ENCODE data around the gene CLDN20. TPM values are rescaled to one million over a fixed set of nuclear protein-coding genes. Genes with fewer than 3 reads are reported as not detected.

CLDN20 gene
- total and polyA plus RNA-seq, 10 of the 15 experiments (the other 5 are each of a cell fraction or from before 2014, with no cell fraction given): 0.13 to 0.23 TPM; not detected in 8

DNA sequence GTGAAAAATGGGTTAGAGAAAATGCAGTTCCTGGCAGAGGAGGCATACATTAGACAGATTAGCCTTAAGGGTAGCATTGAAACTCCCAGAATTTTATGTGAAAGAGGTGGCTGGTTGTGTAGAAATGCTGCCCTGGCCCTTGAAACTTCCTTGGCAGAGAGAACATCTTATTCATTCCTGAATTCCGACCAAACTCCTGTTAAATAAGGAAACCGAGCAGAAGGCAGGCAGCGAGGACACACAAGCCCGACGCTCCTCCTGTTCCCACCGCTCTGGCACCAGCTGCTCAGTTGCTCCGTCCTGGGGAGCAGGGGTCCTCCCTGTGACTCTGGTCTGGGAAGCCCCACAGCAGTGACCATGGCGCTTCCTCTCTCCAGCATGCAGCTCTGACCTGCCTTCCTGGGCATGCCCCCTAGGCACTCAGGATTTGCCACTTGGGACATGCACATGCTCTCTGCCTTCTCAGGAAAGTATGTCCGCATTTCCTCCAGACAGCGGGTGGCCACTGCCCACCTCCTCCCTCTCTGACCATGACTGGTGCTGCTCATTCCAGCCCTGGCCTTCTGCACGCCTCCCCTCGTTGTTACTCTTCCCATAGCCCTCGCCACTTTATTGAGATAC lies 35.2 kb upstream of the CLDN20 start:
- TF ChIP-seq LARP7 (IDR thresholded peaks at IDR 0.05) (no peak), CREB1 (IDR thresholded peaks at IDR 0.05; ENCODE audit: low read depth) (no peak), BMI1 (IDR thresholded peaks at IDR 0.05; ENCODE audit: borderline replicate concordance) (no peak), SIN3A (IDR thresholded peaks at IDR 0.05; ENCODE audit: low read depth, low read length) (no peak), CBX5 (IDR thresholded peaks at IDR 0.05; ENCODE audit: low read depth) (no peak), CHD1 (IDR thresholded peaks at IDR 0.05; ENCODE audit: low read depth, low read length) (no peak), FOXK2 (IDR thresholded peaks at IDR 0.05) (no peak), RAD51 (IDR thresholded peaks at IDR 0.05) (no peak), CUX1 (IDR thresholded peaks at IDR 0.05; ENCODE audit: insufficient replicate concordance, low read depth, low read length) (no peak), ESRRA (IDR thresholded peaks at IDR 0.05; ENCODE audit: low read length) (no peak), SREBF1 (IDR thresholded peaks at IDR 0.05; ENCODE audit: low read length) (no peak), MEF2A (IDR thresholded peaks at IDR 0.05; ENCODE audit: insufficient read depth, low read depth, low read length) (no peak), MEF2B (IDR thresholded peaks at IDR 0.05; ENCODE audit: partially characterized antibody, poor library complexity, severe bottlenecking) (no peak), KDM1A (IDR thresholded peaks at IDR 0.05; ENCODE audit: borderline replicate concordance) (no peak)
- TF ChIP-seq, protein P1, sequence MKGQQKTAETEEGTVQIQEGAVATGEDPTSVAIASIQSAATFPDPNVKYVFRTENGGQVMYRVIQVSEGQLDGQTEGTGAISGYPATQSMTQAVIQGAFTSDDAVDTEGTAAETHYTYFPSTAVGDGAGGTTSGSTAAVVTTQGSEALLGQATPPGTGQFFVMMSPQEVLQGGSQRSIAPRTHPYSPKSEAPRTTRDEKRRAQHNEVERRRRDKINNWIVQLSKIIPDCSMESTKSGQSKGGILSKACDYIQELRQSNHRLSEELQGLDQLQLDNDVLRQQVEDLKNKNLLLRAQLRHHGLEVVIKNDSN (IDR thresholded peaks at IDR 0.05; ENCODE audit: borderline replicate concordance, extremely low read length, insufficient read depth, low read depth, low read length): no peak
- TF ChIP-seq, protein P2, sequence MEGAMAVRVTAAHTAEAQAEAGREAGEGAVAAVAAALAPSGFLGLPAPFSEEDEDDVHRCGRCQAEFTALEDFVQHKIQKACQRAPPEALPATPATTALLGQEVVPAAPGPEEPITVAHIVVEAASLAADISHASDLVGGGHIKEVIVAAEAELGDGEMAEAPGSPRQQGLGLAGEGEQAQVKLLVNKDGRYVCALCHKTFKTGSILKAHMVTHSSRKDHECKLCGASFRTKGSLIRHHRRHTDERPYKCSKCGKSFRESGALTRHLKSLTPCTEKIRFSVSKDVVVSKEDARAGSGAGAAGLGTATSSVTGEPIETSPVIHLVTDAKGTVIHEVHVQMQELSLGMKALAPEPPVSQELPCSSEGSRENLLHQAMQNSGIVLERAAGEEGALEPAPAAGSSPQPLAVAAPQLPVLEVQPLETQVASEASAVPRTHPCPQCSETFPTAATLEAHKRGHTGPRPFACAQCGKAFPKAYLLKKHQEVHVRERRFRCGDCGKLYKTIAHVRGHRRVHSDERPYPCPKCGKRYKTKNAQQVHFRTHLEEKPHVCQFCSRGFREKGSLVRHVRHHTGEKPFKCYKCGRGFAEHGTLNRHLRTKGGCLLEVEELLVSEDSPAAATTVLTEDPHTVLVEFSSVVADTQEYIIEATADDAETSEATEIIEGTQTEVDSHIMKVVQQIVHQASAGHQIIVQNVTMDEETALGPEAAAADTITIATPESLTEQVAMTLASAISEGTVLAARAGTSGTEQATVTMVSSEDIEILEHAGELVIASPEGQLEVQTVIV (IDR thresholded peaks at IDR 0.05; ENCODE audit: borderline replicate concordance, partially characterized antibody): no peak
- SMC1A ChIA-PET (ENCODE audit: uncharacterized antibody, unreplicated experiment): no interaction called here
- intact Hi-C loops (cut with micrococcal nuclease; ENCODE audit: unreplicated experiment): no loop called here
- in situ Hi-C loops (cut with MboI): no loop called here
- H3K27ac ChIP-seq (ENCODE audit: control insufficient read depth, insufficient read depth): no peak overlapping the region
- no peak for DNase-seq (ENCODE audit: low read depth, low spot score)
- WGBS (ENCODE audit: insufficient coverage, insufficient replicate concordance, low lambda C conversion rate, missing lambda C conversion rate): 96% methylated on average over 13 of the region's 13 CpGs
- ATAC-seq: no peak
- no peak for FAIRE-seq
- CTCF ChIA-PET: no interaction called here
- no peak overlapping the region for H3K9ac ChIP-seq (ENCODE audit: control insufficient read depth, insufficient read depth, low read length)
- H3K4me1 ChIP-seq (ENCODE audit: control insufficient read depth, insufficient read depth, low read length): peaks cover 17% of the 10 kb centered on the region
- POLR2A ChIA-PET: no interaction called here
- H4K20me1 ChIP-seq (ENCODE audit: control insufficient read depth, insufficient read depth): no peaks in the 10 kb centered on the region
- no peak overlapping the region for H3K4me2 ChIP-seq (ENCODE audit: control insufficient read depth, insufficient read depth)
- no TSS peak for BruUV-seq (replicated peaks)
- no peaks in the 10 kb centered on the region for H3K27me3 ChIP-seq (replicated peaks in 1 of 2; ENCODE audit: control insufficient read depth in 2 of 2, insufficient read depth in 2 of 2, low read length in 1 of 2)
- H3K79me2 ChIP-seq (ENCODE audit: control insufficient read depth, insufficient read depth, low read length): no peaks in the 10 kb centered on the region; the same call in 1 of the 2 replicates
- no peak overlapping the region for H3K4me3 ChIP-seq
- H3K36me3 ChIP-seq (ENCODE audit: control insufficient read depth in 2 of 2, insufficient read depth in 2 of 2, low read length in 1 of 2): no peaks in the 10 kb centered on the region; a peak in 2 of 4 replicates
- H2AFZ ChIP-seq (ENCODE audit: control insufficient read depth, low read depth, low read length): no peak overlapping the region
- RAD21 ChIA-PET (ENCODE audit: unreplicated experiment): interaction anchor here (1.3 kb wide), 1 partner anchor 20 kb away, joined by 4 read pairs; no protein-coding TSS in a partner anchor
- no peaks in the 10 kb centered on the region; the same call in 2 of the 3 replicates for H3K9me3 ChIP-seq (replicated peaks; ENCODE audit: control insufficient read depth, insufficient read depth, low read length)

Measured in GM12878 (cell line).